ENCODE data around the gene PSMB9.

The PSMB9 gene

DNA sequence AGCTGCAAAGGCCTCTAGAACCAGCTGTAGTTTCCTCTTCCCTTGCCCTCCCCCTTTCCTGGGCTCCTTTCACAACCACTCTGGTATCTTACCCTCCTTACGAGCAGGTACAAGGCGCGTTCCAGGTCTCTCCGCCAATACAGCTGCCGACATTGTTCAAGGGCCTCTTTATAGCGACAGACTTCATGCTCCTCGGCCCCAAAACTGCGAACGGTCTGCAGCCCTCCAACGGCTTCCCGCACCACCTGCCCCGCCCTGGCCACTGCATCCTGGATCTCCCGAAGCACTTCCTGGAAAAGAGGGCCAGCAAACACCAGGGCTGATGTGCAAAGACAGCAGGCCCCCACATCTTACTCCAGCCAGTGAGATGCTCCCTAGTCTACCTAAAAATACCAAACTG is 21.5 kb upstream of the PSMB9 start:
- H3K9me3 ChIP-seq (ENCODE audit: insufficient read depth, low read length): no peaks in the 10 kb centered on the region
- TF ChIP-seq YY1 (IDR thresholded peaks at IDR 0.05; ENCODE audit: insufficient read depth, insufficient read length) (no peak), SUZ12 (IDR thresholded peaks at IDR 0.05; ENCODE audit: extremely low read depth, insufficient read depth, insufficient read length) (no peak)
- no peak overlapping the region for H3K4me3 ChIP-seq (ENCODE audit: insufficient read length, low read depth)
- peaks cover 3% of the 10 kb centered on the region for H3K27me3 ChIP-seq (ENCODE audit: insufficient read depth, insufficient read length)
- peaks cover 21% of the 10 kb centered on the region for H3K36me3 ChIP-seq (ENCODE audit: insufficient read depth, insufficient read length, low read length)
- H3K9ac ChIP-seq (ENCODE audit: insufficient read length, low read depth): no peak overlapping the region
- H3K4me1 ChIP-seq (ENCODE audit: insufficient read depth, insufficient read length): peaks cover under 1% of the 10 kb centered on the region
- DNase-seq (ENCODE audit: low read depth, low spot score): no peak

DNA sequence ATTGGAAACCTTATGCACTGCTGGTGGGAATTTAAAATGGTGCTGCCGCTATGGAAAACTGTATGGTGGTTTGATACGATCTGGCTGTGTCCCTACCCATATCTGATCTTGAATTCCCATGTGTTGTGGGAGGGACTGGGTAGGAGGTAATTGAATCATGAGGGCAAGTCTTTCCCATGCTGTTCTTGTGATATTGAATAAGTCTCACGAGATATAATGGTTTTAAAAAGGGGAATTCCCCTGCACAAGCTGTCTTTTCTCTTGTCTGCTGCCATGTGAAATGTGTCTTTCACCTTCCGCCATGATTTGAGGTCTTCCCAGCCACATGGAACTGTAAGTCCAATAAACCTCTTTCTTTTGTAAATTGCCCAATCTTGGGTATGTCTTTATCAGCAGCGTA is 20.3 kb upstream of the PSMB9 start:
- Histone ChIP-seq H3K9ac (ENCODE audit: insufficient read length, low read depth) (no peak overlapping the region), H3K27me3 (ENCODE audit: insufficient read depth, insufficient read length) (peaks cover 3% of the 10 kb centered on the region), H3K4me3 (ENCODE audit: insufficient read length, low read depth) (no peak overlapping the region), H3K36me3 (ENCODE audit: insufficient read depth, insufficient read length, low read length) (peaks cover 20% of the 10 kb centered on the region), H3K9me3 (ENCODE audit: insufficient read depth, low read length) (no peaks in the 10 kb centered on the region), H3K4me1 (ENCODE audit: insufficient read depth, insufficient read length) (peaks cover 3% of the 10 kb centered on the region)
- DNase-seq (ENCODE audit: low read depth, low spot score): no peak
- no peak for TF ChIP-seq YY1 (IDR thresholded peaks at IDR 0.05; ENCODE audit: insufficient read depth, insufficient read length)
- TF ChIP-seq ZNF274 (IDR thresholded peaks at IDR 0.05; ENCODE audit: low read depth, low read length): no peak
- TF ChIP-seq SUZ12 (IDR thresholded peaks at IDR 0.05; ENCODE audit: extremely low read depth, insufficient read depth, insufficient read length): no peak

GRCh38 chr6:32835167-32835893 is 18.7 kb upstream of the PSMB9 start:
- Histone ChIP-seq H3K4me1 (ENCODE audit: insufficient read depth, insufficient read length) (peaks cover 3% of the 10 kb centered on the region), H3K27me3 (ENCODE audit: insufficient read depth, insufficient read length) (peaks cover 7% of the 10 kb centered on the region), H3K36me3 (ENCODE audit: insufficient read depth, insufficient read length, low read length) (peaks cover 8% of the 10 kb centered on the region), H3K4me3 (ENCODE audit: insufficient read length, low read depth) (no peak overlapping the region), H3K9ac (ENCODE audit: insufficient read length, low read depth) (no peak overlapping the region), H3K9me3 (ENCODE audit: insufficient read depth, low read length) (no peaks in the 10 kb centered on the region)
- TF ChIP-seq ZNF274 (IDR thresholded peaks at IDR 0.05; ENCODE audit: low read depth, low read length) (no peak), SUZ12 (IDR thresholded peaks at IDR 0.05; ENCODE audit: extremely low read depth, insufficient read depth, insufficient read length) (no peak)
- no peak for DNase-seq (ENCODE audit: low read depth, low spot score)

DNA sequence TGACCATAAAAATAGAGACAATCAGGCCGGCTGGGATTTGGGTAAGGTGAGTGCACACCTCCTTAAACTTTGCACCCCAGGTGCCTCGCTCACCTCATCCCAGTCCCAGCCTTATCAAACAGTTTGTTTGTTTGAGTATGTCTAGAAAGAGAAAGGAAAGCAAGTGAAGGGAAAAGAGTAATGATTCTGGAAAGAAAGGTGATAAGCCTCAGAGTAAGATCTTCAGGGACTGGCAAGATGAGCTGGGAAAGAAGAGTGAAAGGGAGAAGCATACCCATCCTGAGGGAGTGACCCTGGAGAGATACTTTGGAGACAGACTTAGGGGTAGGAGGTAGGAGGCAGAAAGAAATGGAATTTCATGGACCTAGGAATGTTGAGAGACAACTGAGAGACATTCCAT is 17.1 kb upstream of the PSMB9 start:
- Histone ChIP-seq H3K9me3 (ENCODE audit: insufficient read depth, low read length) (no peaks in the 10 kb centered on the region), H3K27me3 (ENCODE audit: insufficient read depth, insufficient read length) (peaks cover 20% of the 10 kb centered on the region), H3K9ac (ENCODE audit: insufficient read length, low read depth) (no peak overlapping the region), H3K36me3 (ENCODE audit: insufficient read depth, insufficient read length, low read length) (peaks cover 5% of the 10 kb centered on the region), H3K4me3 (ENCODE audit: insufficient read length, low read depth) (no peak overlapping the region), H3K4me1 (ENCODE audit: insufficient read depth, insufficient read length) (peaks cover 3% of the 10 kb centered on the region)
- TF ChIP-seq SUZ12 (IDR thresholded peaks at IDR 0.05; ENCODE audit: extremely low read depth, insufficient read depth, insufficient read length): no peak
- no peak for TF ChIP-seq ZNF274 (IDR thresholded peaks at IDR 0.05; ENCODE audit: low read depth, low read length)
- no peak for TF ChIP-seq YY1 (IDR thresholded peaks at IDR 0.05; ENCODE audit: insufficient read depth, insufficient read length)
- DNase-seq (ENCODE audit: low read depth, low spot score): no peak

- peaks cover 3% of the 10 kb centered on the region for H3K4me1 ChIP-seq (ENCODE audit: insufficient read depth, insufficient read length)
- H3K9me3 ChIP-seq (ENCODE audit: insufficient read depth, low read length): no peaks in the 10 kb centered on the region; the same call in 1 of the 2 replicates
- TF ChIP-seq ZNF274 (IDR thresholded peaks at IDR 0.05; ENCODE audit: low read depth, low read length) (no peak), YY1 (IDR thresholded peaks at IDR 0.05; ENCODE audit: insufficient read depth, insufficient read length) (no peak), SUZ12 (IDR thresholded peaks at IDR 0.05; ENCODE audit: extremely low read depth, insufficient read depth, insufficient read length) (no peak)
- H3K36me3 ChIP-seq (ENCODE audit: insufficient read depth, insufficient read length, low read length): no peaks in the 10 kb centered on the region
- no peak for DNase-seq (ENCODE audit: low read depth, low spot score)
- peak overlapping the region; percentile 57 for H3K4me3 ChIP-seq (ENCODE audit: insufficient read length, low read depth)
- H3K9ac ChIP-seq (ENCODE audit: insufficient read length, low read depth): peak overlapping the region; percentile 56
- peaks cover 28% of the 10 kb centered on the region for H3K27me3 ChIP-seq (ENCODE audit: insufficient read depth, insufficient read length)
Measured at GRCh38 chr6:32837651-32838113, 16.3 kb upstream of the PSMB9 start.

DNA sequence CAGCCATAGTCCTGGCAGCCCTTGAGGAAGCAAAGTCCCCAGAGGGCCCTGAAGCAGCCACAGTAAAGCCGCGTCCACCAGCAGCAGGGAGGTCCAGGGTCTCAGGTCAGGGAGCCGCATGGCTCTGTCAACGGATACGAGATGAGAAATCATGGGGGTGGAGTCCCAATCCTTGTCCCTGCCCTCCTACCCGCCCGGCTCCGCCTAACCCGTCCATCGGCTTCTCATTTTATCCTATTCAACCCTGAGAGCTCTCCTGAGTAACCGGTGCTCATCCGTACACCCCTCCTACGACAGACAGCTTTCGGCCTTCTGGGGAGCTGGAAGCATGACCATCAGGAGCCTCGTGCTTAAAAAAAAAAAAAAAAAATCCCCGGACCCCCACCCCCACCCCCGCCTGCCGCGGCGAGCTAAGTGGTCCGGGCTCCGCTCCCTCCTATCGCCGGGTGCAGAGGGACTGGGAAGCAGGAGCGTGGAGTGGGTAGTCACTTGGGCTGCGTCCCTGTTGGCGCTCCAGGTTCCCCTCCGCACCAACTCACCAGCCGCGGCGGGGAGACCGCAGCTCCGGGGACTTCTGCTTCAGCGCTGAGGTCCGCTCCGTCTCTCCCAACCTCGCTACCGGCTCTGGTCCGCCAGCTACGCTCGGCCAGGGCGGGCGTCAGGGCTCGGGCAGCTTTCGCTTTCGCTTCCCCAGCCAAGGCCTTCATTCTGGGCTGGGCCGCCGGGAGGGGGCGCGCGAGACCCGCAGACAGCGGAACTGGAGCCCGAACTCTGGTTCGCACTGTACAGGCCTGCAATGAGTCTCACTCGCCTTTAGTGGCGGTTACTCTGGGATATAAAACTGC is 15.7 kb upstream of the PSMB9 start, which contains the start of gene TAP2:
Gene TAP2, minus strand, starts transcription at position 626 of the 845 bp plus-strand sequence. Its CDS starts 506 bp downstream, at position 120.
- peak within 1 kb of the TSS; percentile 82 for H3K9ac ChIP-seq (ENCODE audit: insufficient read length, low read depth)
- no peak for TF ChIP-seq YY1 (IDR thresholded peaks at IDR 0.05; ENCODE audit: insufficient read depth, insufficient read length)
- TF ChIP-seq ZNF274 (IDR thresholded peaks at IDR 0.05; ENCODE audit: low read depth, low read length): no peak
- no peak for TF ChIP-seq SUZ12 (IDR thresholded peaks at IDR 0.05; ENCODE audit: extremely low read depth, insufficient read depth, insufficient read length)
- no peaks in the 10 kb centered on the region; the same call in 1 of the 2 replicates for H3K9me3 ChIP-seq (ENCODE audit: insufficient read depth, low read length)
- DNase-seq (ENCODE audit: low read depth, low spot score): peak; percentile 73
- peaks cover 3% of the 10 kb centered on the region for H3K4me1 ChIP-seq (ENCODE audit: insufficient read depth, insufficient read length)
- no peaks in the 10 kb centered on the region for H3K36me3 ChIP-seq (ENCODE audit: insufficient read depth, insufficient read length, low read length)
- H3K4me3 ChIP-seq (ENCODE audit: insufficient read length, low read depth): peak within 1 kb of the TSS; percentile 59
- peaks cover 35% of the 10 kb centered on the region for H3K27me3 ChIP-seq (ENCODE audit: insufficient read depth, insufficient read length)

- DNase-seq (ENCODE audit: low read depth, low spot score): no peak
- peaks cover 3% of the 10 kb centered on the region for H3K4me1 ChIP-seq (ENCODE audit: insufficient read depth, insufficient read length)
- H3K9me3 ChIP-seq (ENCODE audit: insufficient read depth, low read length): no peaks in the 10 kb centered on the region; the same call in 1 of the 2 replicates
- no peak overlapping the region for H3K4me3 ChIP-seq (ENCODE audit: insufficient read length, low read depth)
- TF ChIP-seq YY1 (IDR thresholded peaks at IDR 0.05; ENCODE audit: insufficient read depth, insufficient read length): no peak
- TF ChIP-seq SUZ12 (IDR thresholded peaks at IDR 0.05; ENCODE audit: extremely low read depth, insufficient read depth, insufficient read length): no peak
- TF ChIP-seq ZNF274 (IDR thresholded peaks at IDR 0.05; ENCODE audit: low read depth, low read length): no peak
- no peak overlapping the region for H3K9ac ChIP-seq (ENCODE audit: insufficient read length, low read depth)
- H3K27me3 ChIP-seq (ENCODE audit: insufficient read depth, insufficient read length): peaks cover 45% of the 10 kb centered on the region
- no peaks in the 10 kb centered on the region for H3K36me3 ChIP-seq (ENCODE audit: insufficient read depth, insufficient read length, low read length)
Measured at GRCh38 chr6:32839356-32839755, 14.6 kb upstream of the PSMB9 start.
